ENCODE results near the gene CBLN2. TPM values are rescaled to one million over a fixed set of nuclear protein-coding genes. Genes with fewer than 3 reads are reported as not detected.

CBLN2 gene
- total RNA-seq, 4 donors from 2014 or later, result not detected

- Histone ChIP-seq H3K27me3 (peaks cover 0 to 76% (median under 1%) of the 10 kb centered on the region in 4 donors), H3K4me1 (peaks cover 0 to 25% (median 0%) of the 10 kb centered on the region in 3 donors), H3K4me3 (no peak overlapping the region), H3K27ac (no peak overlapping the region), H3K9me3 (no peaks in the 10 kb centered on the region), H3K36me3 (no peaks in the 10 kb centered on the region)
- intact Hi-C loops (cut with DNase I), result no loop called here
- WGBS, 2 donors, result 3 to 6% methylated on average over 11 to 17 of the region's 34 CpGs
- TF ChIP-seq, protein P1, sequence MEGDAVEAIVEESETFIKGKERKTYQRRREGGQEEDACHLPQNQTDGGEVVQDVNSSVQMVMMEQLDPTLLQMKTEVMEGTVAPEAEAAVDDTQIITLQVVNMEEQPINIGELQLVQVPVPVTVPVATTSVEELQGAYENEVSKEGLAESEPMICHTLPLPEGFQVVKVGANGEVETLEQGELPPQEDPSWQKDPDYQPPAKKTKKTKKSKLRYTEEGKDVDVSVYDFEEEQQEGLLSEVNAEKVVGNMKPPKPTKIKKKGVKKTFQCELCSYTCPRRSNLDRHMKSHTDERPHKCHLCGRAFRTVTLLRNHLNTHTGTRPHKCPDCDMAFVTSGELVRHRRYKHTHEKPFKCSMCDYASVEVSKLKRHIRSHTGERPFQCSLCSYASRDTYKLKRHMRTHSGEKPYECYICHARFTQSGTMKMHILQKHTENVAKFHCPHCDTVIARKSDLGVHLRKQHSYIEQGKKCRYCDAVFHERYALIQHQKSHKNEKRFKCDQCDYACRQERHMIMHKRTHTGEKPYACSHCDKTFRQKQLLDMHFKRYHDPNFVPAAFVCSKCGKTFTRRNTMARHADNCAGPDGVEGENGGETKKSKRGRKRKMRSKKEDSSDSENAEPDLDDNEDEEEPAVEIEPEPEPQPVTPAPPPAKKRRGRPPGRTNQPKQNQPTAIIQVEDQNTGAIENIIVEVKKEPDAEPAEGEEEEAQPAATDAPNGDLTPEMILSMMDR (IDR thresholded peaks at IDR 0.05), result no peak
- no peak for TF ChIP-seq POLR2A (IDR thresholded peaks at IDR 0.05)
- DNase-seq, result no peak
These were observed 1.8 kb downstream of the CBLN2 start for GRCh38 chr18:72542342-72542741.

GRCh38 chr18:72541871-72542332 is 2.2 kb downstream of the CBLN2 start:
- no peak for DNase-seq
- intact Hi-C loops (cut with DNase I), result no loop called here
- H3K4me3 ChIP-seq, result no peak overlapping the region
- H3K36me3 ChIP-seq, result no peaks in the 10 kb centered on the region
- no peak for TF ChIP-seq POLR2A (IDR thresholded peaks at IDR 0.05)
- TF ChIP-seq, protein P1 (IDR thresholded peaks at IDR 0.05), result no peak
- H3K9me3 ChIP-seq, result no peaks in the 10 kb centered on the region
- H3K4me1 ChIP-seq, result peaks cover 0 to 25% (median 0%) of the 10 kb centered on the region in 3 donors
- no peak overlapping the region for H3K27ac ChIP-seq
- WGBS, 2 donors, result 3% methylated on average over 8 of the region's 59 CpGs; no CpG with 5 or more reads in 1 of the 2 donors
- peaks cover 0 to 76% (median under 1%) of the 10 kb centered on the region in 4 donors for H3K27me3 ChIP-seq

- no peaks in the 10 kb centered on the region for H3K9me3 ChIP-seq
- peaks cover 0 to 67% (median under 1%) of the 10 kb centered on the region in 4 donors for H3K27me3 ChIP-seq
- intact Hi-C loops (cut with DNase I), result no loop called here
- peaks cover 0 to 25% (median 0%) of the 10 kb centered on the region in 3 donors for H3K4me1 ChIP-seq
- H3K27ac ChIP-seq, result no peak overlapping the region
- no peak for DNase-seq
- no peak for TF ChIP-seq POLR2A (IDR thresholded peaks at IDR 0.05)
- TF ChIP-seq, protein P1 (IDR thresholded peaks at IDR 0.05), result no peak
- no peak overlapping the region for H3K4me3 ChIP-seq
- 62 to 74% methylated on average over 4 to 5 of the region's 5 CpGs for WGBS, 2 donors
- no peaks in the 10 kb centered on the region for H3K36me3 ChIP-seq
These were observed 4.2 kb downstream of the CBLN2 start for GRCh38 chr18:72539901-72540300.

GRCh38 chr18:72530622-72531021 is 13.5 kb downstream of the CBLN2 start:
- Histone ChIP-seq H3K27me3 (no peaks in the 10 kb centered on the region), H3K9me3 (no peaks in the 10 kb centered on the region), H3K4me3 (no peak overlapping the region), H3K4me1 (no peaks in the 10 kb centered on the region), H3K36me3 (no peaks in the 10 kb centered on the region), H3K27ac (no peak overlapping the region)
- TF ChIP-seq POLR2A (IDR thresholded peaks at IDR 0.05), result no peak
- TF ChIP-seq, protein P1 (IDR thresholded peaks at IDR 0.05), result no peak
- no peak for DNase-seq
- intact Hi-C loops (cut with DNase I), result no loop called here
- 42 to 45% methylated on average over 1 of the region's 1 CpG for WGBS, 2 donors

- Histone ChIP-seq H3K4me1 (no peaks in the 10 kb centered on the region), H3K9me3 (peaks cover 0 to 14% (median 0%) of the 10 kb centered on the region in 3 donors), H3K36me3 (no peaks in the 10 kb centered on the region), H3K27ac (no peak overlapping the region), H3K4me3 (no peak overlapping the region), H3K27me3 (no peaks in the 10 kb centered on the region)
- WGBS, 2 donors, result 75 to 82% methylated on average over 5 of the region's 5 CpGs
- no peak for DNase-seq
- TF ChIP-seq, protein P1 (IDR thresholded peaks at IDR 0.05), result no peak
- TF ChIP-seq POLR2A (IDR thresholded peaks at IDR 0.05), result no peak
- intact Hi-C loops (cut with DNase I), result no loop called here
These were observed 39.3 kb downstream of the CBLN2 start for GRCh38 chr18:72504866-72505265.
